Calu3 (cell line): ENCODE data around the gene ITLN2. TPM values are rescaled to one million over a fixed set of nuclear protein-coding genes. Genes with fewer than 3 reads are reported as not detected.
"Not testable (repeated sequence)": the region's sequence is repeated elsewhere in the genome, so short reads cannot be mapped to it uniquely, and the experiment has no call there.

Experiments
- BruUV-seq: library from RNA; stranded (reverse); fragments of 400-500 nt; replicated peaks from 2 replicates; lab custom pipeline; 2021; lab: Mats Ljungman, UMichigan
- CTCF ChIA-PET: fragments of 300-600 bp; sonication (Branson Sonifier 250); formaldehyde crosslinking; loops from one replicate; lab custom pipeline; 2022; ENCODE audit warnings: antibody characterized with exemption; lab: Charles Lee
- DNase-seq: peaks from one replicate; pipeline ENCODE4 v3.0.0; 2022
- H3K27ac Mint-ChIP-seq: one replicate; pipeline ENCODE4 v1.8.0; 2022; ENCODE audit warnings: mixed read lengths; ENCODE audit not compliant: unreplicated experiment
- H3K27me3 Mint-ChIP-seq: one replicate; pipeline ENCODE4 v1.8.0; 2022; ENCODE audit warnings: mixed read lengths; ENCODE audit not compliant: unreplicated experiment
- H3K36me3 Mint-ChIP-seq: one replicate; pipeline ENCODE4 v1.8.0; 2022; ENCODE audit warnings: mild to moderate bottlenecking, moderate library complexity, mixed read lengths; ENCODE audit not compliant: insufficient read depth, unreplicated experiment
- H3K4me1 Mint-ChIP-seq: one replicate; pipeline ENCODE4 v1.8.0; 2022; ENCODE audit warnings: mild to moderate bottlenecking, low read depth, mixed read lengths; ENCODE audit not compliant: unreplicated experiment
- H3K4me3 Mint-ChIP-seq: one replicate; pipeline ENCODE4 v1.8.0; 2022; ENCODE audit warnings: mild to moderate bottlenecking, low read depth, moderate library complexity, mixed read lengths; ENCODE audit not compliant: unreplicated experiment
- H3K9me3 Mint-ChIP-seq: one replicate; pipeline ENCODE4 v1.8.0; 2022; ENCODE audit warnings: low read depth, mixed read lengths; ENCODE audit not compliant: unreplicated experiment
- CTCF ChIP-seq: fragments of 200-600 bp; IDR thresholded peaks from one replicate; pipeline ENCODE4 v1.8.0; 2022; ENCODE audit warnings: antibody characterized with exemption; ENCODE audit not compliant: unreplicated experiment
- intact Hi-C: fragments of 100-400 bp; cut with micrococcal nuclease; formaldehyde crosslinking; loops from one replicate; pipeline ENCODE4 v1.10.0; 2022; ENCODE audit not compliant: unreplicated experiment
- total RNA-seq: library from RNA; stranded (reverse); gene quantifications from 2 replicates; pipeline ENCODE4 v1.2.3, GENCODE V29; 2022

Gene ITLN2
- total RNA-seq, 1 experiment from 2014 or later, result not detected

GRCh38 chr1:160942926-160943325 is 11.7 kb downstream of the ITLN2 start:
- H3K27me3 Mint-ChIP-seq, result peaks cover 36% of the 10 kb centered on the region
- peak; percentile 41 for DNase-seq
- H3K36me3 Mint-ChIP-seq, result no peaks in the 10 kb centered on the region
- no peak overlapping the region for H3K27ac Mint-ChIP-seq
- CTCF ChIA-PET, result interaction anchor here (0.7 kb wide), 1 partner anchor 302 kb away, joined by 6 read pairs; no protein-coding TSS in a partner anchor
- H3K4me1 Mint-ChIP-seq, result peaks cover 16% of the 10 kb centered on the region
- no TSS peak for BruUV-seq
- no peaks in the 10 kb centered on the region for H3K9me3 Mint-ChIP-seq
- intact Hi-C loops, result no loop called here
- no peak overlapping the region for H3K4me3 Mint-ChIP-seq
- TF ChIP-seq CTCF, result no peak

DNA sequence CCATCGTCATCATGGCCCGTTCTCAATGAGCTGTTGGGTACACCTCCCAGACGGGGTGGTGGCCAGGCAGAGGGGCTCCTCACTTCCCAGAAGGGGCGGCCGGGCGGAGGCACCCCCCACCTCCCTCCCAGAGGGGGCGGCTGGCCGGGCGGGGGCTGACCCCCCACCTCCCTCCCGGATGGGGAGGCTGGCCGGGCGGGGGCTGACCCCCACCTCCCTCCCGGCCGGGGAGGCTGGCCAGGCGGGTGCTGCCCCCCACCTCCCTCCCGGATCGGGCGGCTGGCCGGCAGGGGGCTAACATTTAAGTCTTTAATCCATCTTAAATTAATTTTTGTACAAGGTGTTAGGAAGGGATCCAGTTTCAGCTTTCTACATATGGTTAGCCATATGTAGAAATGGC is 17.9 kb downstream of the ITLN2 start:
- H3K4me1 Mint-ChIP-seq, H3K4me3 Mint-ChIP-seq, H3K27ac Mint-ChIP-seq, H3K9me3 Mint-ChIP-seq, CTCF ChIA-PET, BruUV-seq, DNase-seq, intact Hi-C loops, H3K36me3 Mint-ChIP-seq: not testable (repeated sequence)
- H3K27me3 Mint-ChIP-seq, result peaks cover 61% of the 10 kb centered on the region

DNA sequence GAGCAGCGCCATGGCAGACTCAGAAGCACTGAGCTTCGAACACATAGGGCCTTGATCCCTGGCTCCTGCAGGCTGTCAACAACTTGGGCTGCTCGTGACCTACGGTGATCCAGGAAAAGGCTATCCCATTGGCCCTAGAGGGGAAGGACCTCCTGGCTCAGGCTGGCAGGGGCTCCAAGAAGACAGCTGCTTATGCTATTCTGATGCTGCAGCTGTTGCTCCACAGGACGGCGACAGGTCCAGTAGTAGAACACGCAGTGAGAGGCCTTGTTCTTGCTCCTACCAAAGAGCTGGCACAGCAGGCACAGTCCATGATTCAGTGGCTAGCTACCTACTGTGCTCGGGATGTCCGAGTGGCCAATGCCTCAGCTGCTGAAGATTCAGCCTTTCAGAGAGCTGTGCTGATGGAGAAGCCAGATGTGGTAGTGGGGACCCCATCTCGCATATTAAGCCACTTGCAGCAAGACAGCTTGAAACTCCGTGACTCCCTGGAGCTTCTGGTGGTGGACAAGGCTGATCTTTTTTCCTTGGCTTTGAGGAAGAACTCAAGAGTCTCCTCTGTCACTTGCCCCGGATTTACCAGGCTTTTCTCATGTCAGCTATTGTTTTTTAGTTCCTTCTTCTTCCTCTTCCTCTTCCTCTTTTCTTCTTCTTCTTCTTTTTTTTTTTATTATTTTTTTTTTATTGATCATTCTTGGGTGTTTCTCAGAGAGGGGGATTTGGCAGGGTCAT is 18.9 kb downstream of the ITLN2 start:
- CTCF ChIA-PET, result no interaction called here
- Mint-ChIP-seq H3K9me3 (no peaks in the 10 kb centered on the region), H3K36me3 (no peaks in the 10 kb centered on the region), H3K27me3 (peaks cover 58% of the 10 kb centered on the region), H3K4me3 (no peak overlapping the region), H3K4me1 (peaks cover 10% of the 10 kb centered on the region), H3K27ac (no peak overlapping the region)
- BruUV-seq, result no TSS peak
- DNase-seq, result no peak
- intact Hi-C loops, result no loop called here
- TF ChIP-seq CTCF, result no peak

DNA sequence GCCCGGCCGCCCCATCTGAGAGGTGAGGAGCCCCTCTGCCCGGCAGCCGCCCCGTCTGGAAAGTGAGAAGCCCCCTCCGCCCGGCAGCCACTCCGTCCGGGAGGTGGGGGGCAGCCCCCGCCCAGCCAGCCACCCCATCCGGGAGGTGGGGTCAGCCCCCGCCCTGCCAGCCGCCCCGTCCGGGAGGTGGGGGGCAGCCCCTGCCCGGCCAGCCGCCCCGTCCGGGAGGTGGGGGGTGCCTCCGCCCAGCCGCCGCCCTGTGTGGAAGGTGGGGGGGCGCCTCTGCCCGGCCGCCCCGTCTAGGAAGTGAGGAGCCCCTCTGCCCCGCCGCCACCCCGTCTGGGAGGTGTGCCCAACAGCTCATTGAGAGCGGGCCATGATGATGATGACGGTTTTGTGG is 21.3 kb downstream of the ITLN2 start:
- H3K36me3 Mint-ChIP-seq, BruUV-seq, DNase-seq, H3K9me3 Mint-ChIP-seq, intact Hi-C loops, CTCF ChIA-PET, H3K27ac Mint-ChIP-seq: not testable (repeated sequence)
- H3K4me1 Mint-ChIP-seq, result peaks cover 12% of the 10 kb centered on the region
- peak overlapping the region; percentile 11 for H3K4me3 Mint-ChIP-seq
- H3K27me3 Mint-ChIP-seq, result peaks cover 49% of the 10 kb centered on the region

DNA sequence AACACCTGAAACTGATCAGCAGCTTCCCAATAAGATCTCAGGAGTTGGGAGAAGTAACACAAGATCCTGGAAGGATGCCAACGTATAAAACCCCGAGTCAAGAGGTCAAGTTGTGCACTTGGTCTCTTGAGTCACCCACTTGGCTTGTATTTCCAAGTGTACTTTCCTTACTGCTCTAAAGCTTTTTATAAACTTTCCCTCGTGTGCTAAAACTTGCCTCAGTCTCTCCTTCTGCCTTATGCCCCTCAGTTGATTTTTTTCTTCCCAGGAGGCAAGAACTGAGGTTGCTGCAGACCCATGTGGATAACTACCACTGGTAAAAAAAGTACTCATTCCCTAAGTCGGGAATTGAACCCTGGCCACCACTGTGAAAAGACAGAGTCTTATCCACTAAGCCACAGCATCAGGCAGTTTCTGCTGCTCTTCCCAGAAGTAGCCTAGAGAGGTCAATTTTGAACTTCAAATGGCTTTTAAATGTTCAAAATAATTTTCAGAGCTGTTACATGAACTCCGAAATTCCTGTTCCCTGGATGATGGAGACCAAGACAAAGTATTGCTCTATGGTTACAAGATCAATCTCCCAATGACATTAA is 28.9 kb downstream of the ITLN2 start:
- intact Hi-C loops, result no loop called here
- TF ChIP-seq CTCF, result no peak
- Mint-ChIP-seq H3K27me3 (peaks cover 24% of the 10 kb centered on the region), H3K27ac (peak overlapping the region; percentile 32), H3K9me3 (peaks cover 10% of the 10 kb centered on the region), H3K4me1 (peaks cover 16% of the 10 kb centered on the region), H3K36me3 (peaks cover 5% of the 10 kb centered on the region), H3K4me3 (peak overlapping the region; percentile 2)
- no peak for DNase-seq
- CTCF ChIA-PET, result interaction anchor here (1.1 to 1.3 kb wide), 3 partner anchors 9 to 41 kb away, joined by 3 to 6 read pairs (median 4); partner anchors contain the start of gene ITLN1
- no TSS peak for BruUV-seq
